GM21825 (cell line): ENCODE results near the gene LCE2A.
"Not testable (repeated sequence)": the region's sequence is repeated elsewhere in the genome, so short reads cannot be mapped to it uniquely, and the experiment has no call there.

Experiments used
- ATAC-seq: cut with Tn5 transposase; IDR thresholded peaks from one replicate; pipeline ENCODE4 v1.9.1; 2021; ENCODE audit warnings: mild to moderate bottlenecking, moderate library complexity; ENCODE audit not compliant: unreplicated experiment

The LCE2A gene

GRCh38 chr1:152697701-152698600, at the start of gene LCE2A:
TSS of gene LCE2A (plus strand) at chr1:152698345. CDS start at chr1:152698902, 557 bp downstream.
- no peak for ATAC-seq

GRCh38 chr1:152654110-152654509, 44.0 kb upstream of the LCE2A start:
- no peak for ATAC-seq

- no peak for ATAC-seq
Observed at GRCh38 chr1:152656459-152656858, 41.7 kb upstream of the LCE2A start.

GRCh38 chr1:152657677-152658076, 40.5 kb upstream of the LCE2A start:
- ATAC-seq, result no peak

GRCh38 chr1:152658649-152659048, 39.5 kb upstream of the LCE2A start:
- ATAC-seq, result no peak

GRCh38 chr1:152663098-152663497, 35.0 kb upstream of the LCE2A start, which contains the start of gene LCE2D:
TSS of gene LCE2D (plus strand) at chr1:152663380. CDS start at chr1:152664106, 726 bp downstream.
- ATAC-seq, result no peak

GRCh38 chr1:152666171-152666570, 32.0 kb upstream of the LCE2A start:
- not testable (repeated sequence) for ATAC-seq

- no peak for ATAC-seq
Observed at GRCh38 chr1:152667648-152668047, 30.5 kb upstream of the LCE2A start.

- no peak for ATAC-seq
Observed at GRCh38 chr1:152673016-152673415, 25.1 kb upstream of the LCE2A start.

GRCh38 chr1:152674983-152675382, 23.2 kb upstream of the LCE2A start, which contains the start of gene LCE2C:
TSS of gene LCE2C (plus strand) at chr1:152675279. CDS start at chr1:152676016, 737 bp downstream.
- not testable (repeated sequence) for ATAC-seq

- no peak for ATAC-seq
Observed at GRCh38 chr1:152679459-152679858, 18.7 kb upstream of the LCE2A start.

- ATAC-seq, result no peak
Observed at GRCh38 chr1:152681616-152682015, 16.5 kb upstream of the LCE2A start.

GRCh38 chr1:152683846-152684245, 14.3 kb upstream of the LCE2A start:
- ATAC-seq, result no peak

GRCh38 chr1:152685823-152686222, 12.3 kb upstream of the LCE2A start, which contains the start of gene LCE2B:
TSS of gene LCE2B (plus strand) at chr1:152686123. CDS start at chr1:152686844, 721 bp downstream.
- not testable (repeated sequence) for ATAC-seq

- no peak for ATAC-seq
Observed at GRCh38 chr1:152699746-152700145, 1.6 kb downstream of the LCE2A start.

GRCh38 chr1:152707860-152708259, 9.7 kb downstream of the LCE2A start, which contains the start of gene LCE4A:
TSS of gene LCE4A (plus strand) at chr1:152708160. CDS start at chr1:152709076, 916 bp downstream.
- ATAC-seq, result no peak

GRCh38 chr1:152718238-152718637, 20.1 kb downstream of the LCE2A start:
- no peak for ATAC-seq

GRCh38 chr1:152725261-152725660, 27.1 kb downstream of the LCE2A start:
- no peak for ATAC-seq

- no peak for ATAC-seq
Observed at GRCh38 chr1:152728986-152729385, 30.8 kb downstream of the LCE2A start.

GRCh38 chr1:152735648-152736047, 37.5 kb downstream of the LCE2A start:
- no peak for ATAC-seq

- ATAC-seq, result no peak
Observed at GRCh38 chr1:152737997-152738396, 39.9 kb downstream of the LCE2A start.

- no peak for ATAC-seq
Observed at GRCh38 chr1:152739841-152740240, 41.7 kb downstream of the LCE2A start.
